Measurements from ENCODE around the gene STXBP1. TPM values are rescaled to one million over a fixed set of nuclear protein-coding genes. Genes with fewer than 3 reads are reported as not detected.

Gene STXBP1
- total RNA-seq, 1 donor from 2014 or later = 53.3 TPM

DNA sequence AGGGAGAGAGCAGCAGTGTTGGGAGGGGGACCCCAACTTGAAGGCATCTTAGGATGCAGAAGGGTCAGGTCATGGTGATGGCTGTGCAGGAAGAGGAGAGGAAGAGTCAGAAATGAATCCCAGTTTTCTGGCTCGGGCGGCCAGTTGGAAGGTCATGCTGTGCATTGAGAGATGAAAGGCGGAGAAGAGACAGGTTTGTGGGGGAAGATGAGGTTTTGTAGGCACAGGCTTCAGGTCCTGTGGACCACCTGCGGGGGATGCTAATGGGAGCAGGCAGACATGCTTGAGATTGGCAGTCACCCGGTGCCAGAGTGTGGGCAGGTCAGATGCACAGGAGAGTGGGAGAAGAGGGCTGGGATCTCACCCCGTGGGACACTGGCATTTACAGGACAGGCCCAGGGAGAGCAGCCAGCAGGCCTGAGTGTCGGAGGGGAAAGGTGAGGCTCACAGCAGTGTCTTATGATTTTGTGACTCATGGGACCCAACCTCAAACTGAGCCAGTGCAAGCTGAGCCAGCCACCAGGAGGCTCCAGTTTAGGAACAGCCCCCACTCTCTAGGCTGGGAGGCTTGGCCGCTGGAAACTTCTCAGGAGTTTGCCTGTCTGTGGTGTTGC, 17.5 kb downstream of the STXBP1 start:
- DNase-seq (ENCODE audit: low read depth, low spot score) = no peak
- H3K27me3 Mint-ChIP-seq (ENCODE audit: low read depth) = no peaks in the 10 kb centered on the region
- no peak overlapping the region for H3K4me3 Mint-ChIP-seq
- H3K27ac Mint-ChIP-seq (ENCODE audit: unreplicated experiment) = no peak overlapping the region
- no peaks in the 10 kb centered on the region for H3K9me3 Mint-ChIP-seq
- H3K36me3 Mint-ChIP-seq (ENCODE audit: low read depth) = no peaks in the 10 kb centered on the region
- H3K4me1 Mint-ChIP-seq = peaks cover 32% of the 10 kb centered on the region
- TF ChIP-seq, protein P1, sequence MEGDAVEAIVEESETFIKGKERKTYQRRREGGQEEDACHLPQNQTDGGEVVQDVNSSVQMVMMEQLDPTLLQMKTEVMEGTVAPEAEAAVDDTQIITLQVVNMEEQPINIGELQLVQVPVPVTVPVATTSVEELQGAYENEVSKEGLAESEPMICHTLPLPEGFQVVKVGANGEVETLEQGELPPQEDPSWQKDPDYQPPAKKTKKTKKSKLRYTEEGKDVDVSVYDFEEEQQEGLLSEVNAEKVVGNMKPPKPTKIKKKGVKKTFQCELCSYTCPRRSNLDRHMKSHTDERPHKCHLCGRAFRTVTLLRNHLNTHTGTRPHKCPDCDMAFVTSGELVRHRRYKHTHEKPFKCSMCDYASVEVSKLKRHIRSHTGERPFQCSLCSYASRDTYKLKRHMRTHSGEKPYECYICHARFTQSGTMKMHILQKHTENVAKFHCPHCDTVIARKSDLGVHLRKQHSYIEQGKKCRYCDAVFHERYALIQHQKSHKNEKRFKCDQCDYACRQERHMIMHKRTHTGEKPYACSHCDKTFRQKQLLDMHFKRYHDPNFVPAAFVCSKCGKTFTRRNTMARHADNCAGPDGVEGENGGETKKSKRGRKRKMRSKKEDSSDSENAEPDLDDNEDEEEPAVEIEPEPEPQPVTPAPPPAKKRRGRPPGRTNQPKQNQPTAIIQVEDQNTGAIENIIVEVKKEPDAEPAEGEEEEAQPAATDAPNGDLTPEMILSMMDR (conservative IDR thresholded peaks at IDR 0.05) = no peak

DNA sequence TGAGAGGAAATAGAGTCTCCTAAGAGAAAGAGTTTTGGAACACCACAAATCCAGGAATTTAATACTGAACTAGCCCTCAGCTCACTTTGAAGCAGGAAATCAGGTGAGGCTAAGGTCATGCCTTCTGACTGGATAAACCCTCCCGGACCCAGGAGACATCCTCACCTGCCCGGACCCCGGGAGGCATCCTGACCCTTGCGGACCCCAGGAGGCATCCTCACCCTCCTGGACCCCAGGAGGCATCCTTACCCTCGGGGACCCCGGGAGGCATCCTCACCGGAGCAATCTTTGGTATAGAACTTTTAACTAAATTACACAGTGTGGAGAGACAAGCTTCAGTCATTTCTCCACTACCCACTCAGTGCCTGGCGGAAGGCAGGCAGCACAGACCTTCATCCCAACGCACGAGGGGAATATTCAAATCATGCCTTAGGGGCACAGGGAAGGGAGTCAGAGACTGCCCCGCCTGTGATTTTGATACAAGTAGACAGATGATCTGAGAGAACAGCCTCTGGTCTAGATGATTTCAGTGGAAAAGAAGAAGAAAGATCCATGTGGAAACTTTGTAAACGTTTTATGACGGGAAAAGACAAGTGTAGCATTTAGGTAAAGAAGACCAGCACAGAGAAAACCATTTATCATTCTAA, 21.3 kb downstream of the STXBP1 start:
- no peaks in the 10 kb centered on the region for H3K36me3 Mint-ChIP-seq (ENCODE audit: low read depth)
- peaks cover 32% of the 10 kb centered on the region for H3K4me1 Mint-ChIP-seq
- H3K27me3 Mint-ChIP-seq (ENCODE audit: low read depth) = no peaks in the 10 kb centered on the region
- TF ChIP-seq, protein P1 (conservative IDR thresholded peaks at IDR 0.05) = no peak
- no peaks in the 10 kb centered on the region for H3K9me3 Mint-ChIP-seq
- DNase-seq (ENCODE audit: low read depth, low spot score) = no peak
- no peak overlapping the region for H3K27ac Mint-ChIP-seq (ENCODE audit: unreplicated experiment)
- no peak overlapping the region for H3K4me3 Mint-ChIP-seq

DNA sequence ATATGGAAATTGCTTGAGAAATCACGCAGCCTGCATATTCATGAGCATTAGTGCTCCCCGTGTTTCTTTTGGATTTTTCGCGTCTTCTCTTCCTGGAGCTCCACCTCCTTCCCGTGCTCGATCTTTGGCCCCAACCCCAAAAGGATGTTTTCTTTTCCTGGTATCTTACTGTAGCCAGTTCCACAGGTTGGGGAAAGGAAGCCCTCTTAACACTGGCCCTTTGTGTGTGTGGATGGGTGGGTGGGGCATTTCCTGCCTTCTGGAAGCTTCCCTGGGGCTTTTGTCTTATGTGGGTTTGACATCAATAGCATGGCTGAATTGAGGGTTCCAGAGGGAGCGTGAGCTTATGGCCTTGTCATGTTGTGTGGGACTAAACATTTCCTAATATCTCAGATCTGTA, 21.9 kb downstream of the STXBP1 start:
- no peak for DNase-seq (ENCODE audit: low read depth, low spot score)
- TF ChIP-seq, protein P1 (conservative IDR thresholded peaks at IDR 0.05) = no peak
- Mint-ChIP-seq H3K9me3 (no peaks in the 10 kb centered on the region), H3K36me3 (ENCODE audit: low read depth) (no peaks in the 10 kb centered on the region), H3K4me3 (no peak overlapping the region), H3K4me1 (peaks cover 32% of the 10 kb centered on the region), H3K27ac (ENCODE audit: unreplicated experiment) (peak overlapping the region; percentile 8), H3K27me3 (ENCODE audit: low read depth) (no peaks in the 10 kb centered on the region)

DNA sequence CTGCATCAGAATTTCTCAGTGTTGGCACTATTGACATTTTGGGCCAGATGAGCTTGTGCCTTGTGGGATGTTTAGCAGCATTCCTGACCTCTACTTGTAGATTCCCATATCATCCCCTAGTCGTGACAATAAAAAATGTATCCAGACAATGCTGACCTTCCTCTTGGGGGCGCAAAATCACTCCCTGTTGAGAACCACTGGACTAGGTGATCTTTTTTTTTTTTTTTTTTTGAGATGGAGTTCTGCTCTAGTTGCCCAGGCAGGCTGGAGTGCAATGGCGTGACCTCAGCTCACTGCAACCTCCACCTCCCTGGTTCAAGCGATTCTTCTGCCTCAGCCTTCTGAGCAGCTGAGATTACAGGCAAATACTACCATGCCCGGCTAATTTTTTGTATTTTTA, 22.6 kb downstream of the STXBP1 start:
- Mint-ChIP-seq H3K9me3 (no peaks in the 10 kb centered on the region), H3K4me3 (no peak overlapping the region), H3K27me3 (ENCODE audit: low read depth) (no peaks in the 10 kb centered on the region), H3K36me3 (ENCODE audit: low read depth) (no peaks in the 10 kb centered on the region), H3K4me1 (peaks cover 28% of the 10 kb centered on the region), H3K27ac (ENCODE audit: unreplicated experiment) (no peak overlapping the region)
- TF ChIP-seq, protein P1 (conservative IDR thresholded peaks at IDR 0.05) = no peak
- no peak for DNase-seq (ENCODE audit: low read depth, low spot score)

DNA sequence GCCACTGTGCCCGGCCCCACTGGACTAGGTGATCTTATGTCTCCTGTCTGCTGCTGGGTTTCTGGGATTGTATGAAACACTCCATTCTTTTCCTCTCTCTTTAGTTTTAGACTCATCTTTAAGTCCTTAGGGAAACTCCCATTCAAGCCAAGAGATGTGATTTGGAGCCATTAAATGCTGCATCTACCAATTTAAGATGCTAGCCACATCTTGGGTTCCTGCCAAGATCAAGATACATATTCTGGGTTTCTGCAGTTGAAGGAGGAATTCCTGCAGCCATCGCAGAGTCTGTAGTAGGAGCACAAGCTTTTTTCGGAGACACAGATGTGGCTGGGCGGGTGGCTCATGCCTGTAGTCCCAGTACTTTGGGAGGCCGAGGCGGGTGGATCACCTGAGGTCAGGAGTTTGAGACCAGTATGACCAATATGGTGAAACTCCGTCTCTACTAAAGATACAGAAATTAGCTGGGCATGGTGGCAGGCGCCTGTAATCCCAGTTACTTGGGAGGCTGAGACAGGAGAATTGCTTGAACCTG, 23.2 kb downstream of the STXBP1 start:
- no peak overlapping the region for H3K27ac Mint-ChIP-seq (ENCODE audit: unreplicated experiment)
- no peaks in the 10 kb centered on the region for H3K9me3 Mint-ChIP-seq
- TF ChIP-seq, protein P1 (conservative IDR thresholded peaks at IDR 0.05) = no peak

More for the DNA sequence above, 23.2 kb downstream of the STXBP1 start:
- DNase-seq (ENCODE audit: low read depth, low spot score) = no peak
- H3K36me3 Mint-ChIP-seq (ENCODE audit: low read depth) = no peaks in the 10 kb centered on the region
- H3K4me1 Mint-ChIP-seq = peaks cover 28% of the 10 kb centered on the region
- H3K4me3 Mint-ChIP-seq = no peak overlapping the region
- no peaks in the 10 kb centered on the region for H3K27me3 Mint-ChIP-seq (ENCODE audit: low read depth)

Measured in neural crest cell (in vitro differentiated cells).